Measurements from ENCODE around the gene AGPAT4. TPM values are rescaled to one million over a fixed set of nuclear protein-coding genes. Genes with fewer than 3 reads are reported as not detected.
"Not testable (repeated sequence)": the region's sequence is repeated elsewhere in the genome, so short reads cannot be mapped to it uniquely, and the experiment has no call there.

AGPAT4 gene
- total RNA-seq, 1 experiment from 2014 or later, result 0.07 TPM

- Histone ChIP-seq H3K36me3 (ENCODE audit: low read depth) (no peaks in the 10 kb centered on the region), H3K27ac (no peak overlapping the region), H3K79me2 (ENCODE audit: low read depth) (no peaks in the 10 kb centered on the region), H2AFZ (no peak overlapping the region), H3K4me1 (replicated peaks; ENCODE audit: insufficient read depth) (no peaks in the 10 kb centered on the region), H4K20me1 (ENCODE audit: insufficient read depth) (no peaks in the 10 kb centered on the region), H3K4me2 (no peak overlapping the region), H3K9me3 (ENCODE audit: insufficient read depth, low read depth) (no peaks in the 10 kb centered on the region), H3K9me2 (ENCODE audit: insufficient read depth) (no peaks in the 10 kb centered on the region; the same call in 1 of the 2 replicates), H3K4me3 (no peak overlapping the region), H3F3A (ENCODE audit: insufficient read depth, low read depth) (no peaks in the 10 kb centered on the region), H3K27me3 (ENCODE audit: insufficient read depth, low read depth) (peaks cover 21% of the 10 kb centered on the region; the same call in 1 of the 2 replicates)
- DNase-seq, result no peak
- no TSS peak for BruUV-seq (replicated peaks)
- intact Hi-C loops (cut with micrococcal nuclease; ENCODE audit: unreplicated experiment), result no loop called here
- TF ChIP-seq, protein P1, sequence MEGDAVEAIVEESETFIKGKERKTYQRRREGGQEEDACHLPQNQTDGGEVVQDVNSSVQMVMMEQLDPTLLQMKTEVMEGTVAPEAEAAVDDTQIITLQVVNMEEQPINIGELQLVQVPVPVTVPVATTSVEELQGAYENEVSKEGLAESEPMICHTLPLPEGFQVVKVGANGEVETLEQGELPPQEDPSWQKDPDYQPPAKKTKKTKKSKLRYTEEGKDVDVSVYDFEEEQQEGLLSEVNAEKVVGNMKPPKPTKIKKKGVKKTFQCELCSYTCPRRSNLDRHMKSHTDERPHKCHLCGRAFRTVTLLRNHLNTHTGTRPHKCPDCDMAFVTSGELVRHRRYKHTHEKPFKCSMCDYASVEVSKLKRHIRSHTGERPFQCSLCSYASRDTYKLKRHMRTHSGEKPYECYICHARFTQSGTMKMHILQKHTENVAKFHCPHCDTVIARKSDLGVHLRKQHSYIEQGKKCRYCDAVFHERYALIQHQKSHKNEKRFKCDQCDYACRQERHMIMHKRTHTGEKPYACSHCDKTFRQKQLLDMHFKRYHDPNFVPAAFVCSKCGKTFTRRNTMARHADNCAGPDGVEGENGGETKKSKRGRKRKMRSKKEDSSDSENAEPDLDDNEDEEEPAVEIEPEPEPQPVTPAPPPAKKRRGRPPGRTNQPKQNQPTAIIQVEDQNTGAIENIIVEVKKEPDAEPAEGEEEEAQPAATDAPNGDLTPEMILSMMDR (conservative IDR thresholded peaks at IDR 0.05), result no peak
- no peak for TF ChIP-seq EZH2 (IDR thresholded peaks at IDR 0.05; ENCODE audit: low read depth)
- CTCF ChIA-PET, result no interaction called here
- POLR2A ChIA-PET (ENCODE audit: unreplicated experiment), result no interaction called here
These were observed 85.1 kb downstream of the AGPAT4 start for GRCh38 chr6:161188547-161189465.

DNA sequence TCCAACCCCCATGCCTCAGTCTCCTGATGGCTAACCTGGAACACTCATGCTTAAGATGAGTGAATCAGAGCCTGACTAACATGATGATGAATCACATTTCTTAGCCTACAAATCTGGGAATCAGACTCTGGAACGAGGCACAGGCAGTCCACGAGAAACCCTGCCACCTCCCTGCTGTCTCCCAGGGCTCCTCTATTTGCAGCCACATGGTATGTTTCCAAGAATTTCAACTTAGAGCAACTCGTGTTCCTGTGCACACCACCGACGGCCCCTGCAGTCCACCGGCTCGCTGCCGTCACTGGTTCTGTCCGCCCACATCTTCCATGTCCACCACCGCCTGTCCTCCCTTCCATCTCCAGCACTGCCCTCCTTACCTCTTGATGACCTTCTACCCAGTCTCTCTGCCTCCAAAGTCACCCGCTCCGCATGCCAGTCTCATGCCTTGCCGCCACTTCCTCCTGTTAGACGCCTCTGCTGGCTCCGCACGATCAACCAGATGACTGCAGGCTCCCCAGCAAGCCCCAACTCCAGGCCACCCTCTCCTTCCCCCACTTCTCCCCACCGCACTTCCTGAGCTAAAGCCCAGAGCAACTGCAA lies 87.6 kb downstream of the AGPAT4 start:
- no peak overlapping the region for H3K4me2 ChIP-seq
- TF ChIP-seq, protein P1 (conservative IDR thresholded peaks at IDR 0.05), result no peak
- no peak for TF ChIP-seq EZH2 (IDR thresholded peaks at IDR 0.05; ENCODE audit: low read depth)
- BruUV-seq (replicated peaks), result no TSS peak
- no peaks in the 10 kb centered on the region for H4K20me1 ChIP-seq (ENCODE audit: insufficient read depth)
- H3K4me1 ChIP-seq (replicated peaks; ENCODE audit: insufficient read depth), result no peaks in the 10 kb centered on the region
- no peaks in the 10 kb centered on the region for H3F3A ChIP-seq (ENCODE audit: insufficient read depth, low read depth)
- H3K4me3 ChIP-seq, result no peak overlapping the region
- H3K9me2 ChIP-seq (ENCODE audit: insufficient read depth), result no peaks in the 10 kb centered on the region; the same call in 1 of the 2 replicates
- H2AFZ ChIP-seq, result no peak overlapping the region
- H3K79me2 ChIP-seq (ENCODE audit: low read depth), result no peaks in the 10 kb centered on the region
- intact Hi-C loops (cut with micrococcal nuclease; ENCODE audit: unreplicated experiment), result no loop called here
- ChIA-PET POLR2A (ENCODE audit: unreplicated experiment) (no interaction called here), CTCF (no interaction called here)
- no peaks in the 10 kb centered on the region for H3K9me3 ChIP-seq (ENCODE audit: insufficient read depth, low read depth)
- DNase-seq, result no peak
- no peak overlapping the region for H3K27ac ChIP-seq
- peaks cover 18% of the 10 kb centered on the region; the same call in 1 of the 2 replicates for H3K27me3 ChIP-seq (ENCODE audit: insufficient read depth, low read depth)
- no peaks in the 10 kb centered on the region for H3K36me3 ChIP-seq (ENCODE audit: low read depth)

GRCh38 chr6:161181121-161181520 lies 92.7 kb downstream of the AGPAT4 start:
- POLR2A ChIA-PET (ENCODE audit: unreplicated experiment), result no interaction called here
- no peak overlapping the region for H3K27ac ChIP-seq
- no peaks in the 10 kb centered on the region for H3K36me3 ChIP-seq (ENCODE audit: low read depth)
- H3K4me1 ChIP-seq (replicated peaks; ENCODE audit: insufficient read depth), result no peaks in the 10 kb centered on the region
- no peaks in the 10 kb centered on the region for H3K9me3 ChIP-seq (ENCODE audit: insufficient read depth, low read depth)
- CTCF ChIA-PET, result no interaction called here
- no peaks in the 10 kb centered on the region for H3K79me2 ChIP-seq (ENCODE audit: low read depth)
- BruUV-seq (replicated peaks), result no TSS peak
- TF ChIP-seq, protein P1 (conservative IDR thresholded peaks at IDR 0.05), result no peak
- TF ChIP-seq EZH2 (IDR thresholded peaks at IDR 0.05; ENCODE audit: low read depth), result no peak
- H3F3A ChIP-seq (ENCODE audit: insufficient read depth, low read depth), result no peaks in the 10 kb centered on the region
- H3K27me3 ChIP-seq (ENCODE audit: insufficient read depth, low read depth), result peaks cover 25% of the 10 kb centered on the region
- H3K4me2 ChIP-seq, result no peak overlapping the region
- no peak for DNase-seq
- H4K20me1 ChIP-seq (ENCODE audit: insufficient read depth), result no peaks in the 10 kb centered on the region
- no peaks in the 10 kb centered on the region for H3K9me2 ChIP-seq (ENCODE audit: insufficient read depth)
- H2AFZ ChIP-seq, result no peak overlapping the region
- no peak overlapping the region for H3K4me3 ChIP-seq
- intact Hi-C loops (cut with micrococcal nuclease; ENCODE audit: unreplicated experiment), result no loop called here

DNA sequence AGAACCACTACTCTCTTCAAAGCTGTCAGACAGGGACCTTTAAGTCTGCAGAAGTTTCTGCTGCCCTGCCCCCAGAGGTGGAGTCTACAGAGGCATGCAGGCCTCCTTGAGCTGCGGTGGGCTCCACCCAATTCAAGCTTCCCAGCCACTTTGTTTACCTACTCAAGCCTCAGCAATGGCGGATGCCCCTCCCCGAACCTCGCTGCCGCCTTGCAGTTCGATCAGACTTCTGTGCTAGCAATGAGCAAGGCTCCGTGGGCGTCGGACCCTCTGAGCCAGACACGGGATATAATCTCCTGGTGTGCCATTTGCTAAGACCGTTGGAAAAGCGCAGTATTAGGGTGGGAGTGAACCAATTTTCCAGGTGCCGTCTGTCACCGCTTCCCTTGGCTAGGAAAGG lies 95.7 kb downstream of the AGPAT4 start:
- H3K9me2 ChIP-seq (ENCODE audit: insufficient read depth); H3F3A ChIP-seq (ENCODE audit: insufficient read depth, low read depth); H3K27ac ChIP-seq; H4K20me1 ChIP-seq (ENCODE audit: insufficient read depth); CTCF ChIA-PET; H3K4me2 ChIP-seq; intact Hi-C loops (cut with micrococcal nuclease; ENCODE audit: unreplicated experiment); BruUV-seq (replicated peaks); DNase-seq; H3K4me1 ChIP-seq (replicated peaks; ENCODE audit: insufficient read depth); H3K79me2 ChIP-seq (ENCODE audit: low read depth); H3K9me3 ChIP-seq (ENCODE audit: insufficient read depth, low read depth); H3K36me3 ChIP-seq (ENCODE audit: low read depth); POLR2A ChIA-PET (ENCODE audit: unreplicated experiment); H2AFZ ChIP-seq; H3K4me3 ChIP-seq: not testable (repeated sequence)
- peaks cover 25% of the 10 kb centered on the region for H3K27me3 ChIP-seq (ENCODE audit: insufficient read depth, low read depth)

GRCh38 chr6:161176428-161176827 lies 97.4 kb downstream of the AGPAT4 start:
- POLR2A ChIA-PET (ENCODE audit: unreplicated experiment); H3K27ac ChIP-seq; H3K36me3 ChIP-seq (ENCODE audit: low read depth); H2AFZ ChIP-seq; H3F3A ChIP-seq (ENCODE audit: insufficient read depth, low read depth); BruUV-seq (replicated peaks); DNase-seq; H3K9me2 ChIP-seq (ENCODE audit: insufficient read depth); H3K4me2 ChIP-seq; H3K4me1 ChIP-seq (replicated peaks; ENCODE audit: insufficient read depth); CTCF ChIA-PET; H4K20me1 ChIP-seq (ENCODE audit: insufficient read depth); intact Hi-C loops (cut with micrococcal nuclease; ENCODE audit: unreplicated experiment); H3K79me2 ChIP-seq (ENCODE audit: low read depth); H3K9me3 ChIP-seq (ENCODE audit: insufficient read depth, low read depth); H3K4me3 ChIP-seq: not testable (repeated sequence)
- H3K27me3 ChIP-seq (ENCODE audit: insufficient read depth, low read depth), result peaks cover 25% of the 10 kb centered on the region
